Panc1 (cell line): ENCODE data around the gene DBT. TPM values are rescaled to one million over a fixed set of nuclear protein-coding genes. Genes with fewer than 3 reads are reported as not detected.

Source experiments
- ATAC-seq: fragments of 200-7000 bp; cut with Tn5 transposase; 2 replicates; pipeline ENCODE4 v1.9.1; 2020; ENCODE audit warnings: mild to moderate bottlenecking, moderate library complexity
- BruUV-seq: library from RNA; stranded (reverse); fragments of 400-500 nt; replicated peaks from 2 replicates; lab custom pipeline; 2021; lab: Mats Ljungman, UMichigan
- CTCF ChIA-PET: fragments of 300-600 bp; sonication (Branson Sonifier 250); formaldehyde crosslinking; loops from one replicate; lab custom pipeline; 2022; ENCODE audit warnings: antibody characterized with exemption; lab: Charles Lee
- POLR2A ChIA-PET: fragments of 300-600 bp; sonication (Branson Sonifier 250); formaldehyde crosslinking; loops from one replicate; lab custom pipeline; 2022; ENCODE audit warnings: antibody characterized with exemption; lab: Charles Lee
- DNase-seq: peaks from one replicate; pipeline ENCODE4 v3.0.0-alpha.2; 2010; ENCODE audit warnings: low read depth, low spot score
- H3K27ac ChIP-seq: 2 replicates; pipeline ENCODE4 v1.5.1; 2011; ENCODE audit warnings: mild to moderate bottlenecking, low read length, inconsistent platforms
- H3K27me3 ChIP-seq: fragments of 200-500 bp; sonication (Bioruptor generic); 2 replicates; pipeline ENCODE4 v1.6.0; 2014; ENCODE audit warnings: low read length, inconsistent platforms; ENCODE audit not compliant: control insufficient read depth, insufficient read depth
- H3K36me3 ChIP-seq: fragments of 200-500 bp; sonication (Bioruptor generic); 2 replicates; pipeline ENCODE4 v1.5.1; 2014; ENCODE audit warnings: inconsistent platforms, mild to moderate bottlenecking, low read length, moderate library complexity; ENCODE audit not compliant: control insufficient read depth, insufficient read depth
- H3K4me1 ChIP-seq: 2 replicates; pipeline ENCODE4 v1.5.1; 2011; ENCODE audit warnings: inconsistent platforms, mild to moderate bottlenecking, low read length, moderate library complexity; ENCODE audit not compliant: control insufficient read depth, insufficient read depth
- H3K4me3 ChIP-seq, 2 experiments: 2 replicates each; pipeline ENCODE4 v1.5.1; 2011 to 2012; ENCODE audit warnings: low read depth in 2 of 2, low read length in 2 of 2, mild to moderate bottlenecking in 2 of 2, inconsistent platforms in 1 of 2, moderate library complexity in 1 of 2
- H3K9me3 ChIP-seq: fragments of 200-500 bp; sonication (Bioruptor generic); 2 replicates; pipeline ENCODE4 v1.5.1; 2014; ENCODE audit warnings: low read depth, mild to moderate bottlenecking, inconsistent platforms, low read length, moderate library complexity; ENCODE audit not compliant: control insufficient read depth, insufficient read depth
- POLR2AphosphoS5 ChIP-seq: IDR thresholded peaks from 2 replicates; pipeline ENCODE4 v1.6.1; 2012; ENCODE audit warnings: mild to moderate bottlenecking, low read depth, low read length, moderate library complexity
- SIN3A ChIP-seq: IDR thresholded peaks from 2 replicates; pipeline ENCODE4 v1.6.1; 2012; ENCODE audit warnings: low read depth, mild to moderate bottlenecking, low read length, moderate library complexity, borderline replicate concordance; ENCODE audit not compliant: insufficient read depth
- TCF7L2 ChIP-seq: IDR thresholded peaks from 2 replicates; pipeline ENCODE4 v1.6.1; 2011; ENCODE audit warnings: mild to moderate bottlenecking, low read depth, low read length, inconsistent platforms
- in situ Hi-C: cut with HindIII; loops from 2 replicates; pipeline ENCODE4 v1.10.0; 2016; ENCODE audit warnings: low sequenced_read_pairs, low pct_unique_long_range_greater_than_20kb
- intact Hi-C: fragments of 100-400 bp; cut with micrococcal nuclease; formaldehyde crosslinking; loops from one replicate; pipeline ENCODE4 v1.10.0; 2022; ENCODE audit not compliant: unreplicated experiment
- total RNA-seq: library from RNA; stranded (reverse); gene quantifications from one replicate; pipeline ENCODE4 v1.2.1, GENCODE V29; 2021; ENCODE audit not compliant: unreplicated experiment
- TF ChIP-seq, protein P1 (sequence below): fragments of 450-650 bp; IDR thresholded peaks from 2 replicates; pipeline ENCODE4 v1.5.1; 2017; ENCODE audit warnings: mild to moderate bottlenecking
- TF ChIP-seq, protein P2 (sequence below), 2 experiments: IDR thresholded peaks; 2 replicates each; pipeline ENCODE4 v1.6.1; 2011 to 2012; ENCODE audit warnings: low read depth in 2 of 2, control low read depth in 1 of 2, low read length in 1 of 2, mild to moderate bottlenecking in 1 of 2, moderate library complexity in 1 of 2; ENCODE audit not compliant: insufficient read depth in 1 of 2

The DBT gene
- total RNA-seq, 1 experiment from 2014 or later = 5.2 TPM

DNA sequence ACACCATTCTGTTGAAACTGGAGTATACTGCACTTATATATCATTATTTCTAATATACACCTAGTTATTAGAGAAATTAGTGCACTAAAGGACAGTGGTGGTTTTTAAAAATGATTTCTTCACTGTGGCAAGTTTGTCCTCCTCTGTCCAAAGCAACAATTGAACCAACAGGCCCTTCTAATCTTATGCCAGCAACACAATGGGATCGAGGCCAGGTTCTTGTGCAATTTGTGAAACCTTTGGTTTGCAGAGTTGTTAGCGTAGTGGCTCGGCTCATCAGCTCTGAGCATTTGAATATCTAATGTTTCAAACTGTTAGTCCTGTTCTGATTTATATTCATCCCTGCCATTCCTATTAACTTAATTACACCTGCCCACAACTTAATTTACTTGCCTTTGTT lies 61.7 kb downstream of the DBT start:
- H3K9me3 ChIP-seq = no peaks in the 10 kb centered on the region
- CTCF ChIA-PET = no interaction called here
- TSS peak; percentile 37 for BruUV-seq
- H3K27me3 ChIP-seq = no peaks in the 10 kb centered on the region
- TF ChIP-seq TCF7L2 (no peak), POLR2AphosphoS5 (no peak), SIN3A (no peak)
- TF ChIP-seq, protein P1, sequence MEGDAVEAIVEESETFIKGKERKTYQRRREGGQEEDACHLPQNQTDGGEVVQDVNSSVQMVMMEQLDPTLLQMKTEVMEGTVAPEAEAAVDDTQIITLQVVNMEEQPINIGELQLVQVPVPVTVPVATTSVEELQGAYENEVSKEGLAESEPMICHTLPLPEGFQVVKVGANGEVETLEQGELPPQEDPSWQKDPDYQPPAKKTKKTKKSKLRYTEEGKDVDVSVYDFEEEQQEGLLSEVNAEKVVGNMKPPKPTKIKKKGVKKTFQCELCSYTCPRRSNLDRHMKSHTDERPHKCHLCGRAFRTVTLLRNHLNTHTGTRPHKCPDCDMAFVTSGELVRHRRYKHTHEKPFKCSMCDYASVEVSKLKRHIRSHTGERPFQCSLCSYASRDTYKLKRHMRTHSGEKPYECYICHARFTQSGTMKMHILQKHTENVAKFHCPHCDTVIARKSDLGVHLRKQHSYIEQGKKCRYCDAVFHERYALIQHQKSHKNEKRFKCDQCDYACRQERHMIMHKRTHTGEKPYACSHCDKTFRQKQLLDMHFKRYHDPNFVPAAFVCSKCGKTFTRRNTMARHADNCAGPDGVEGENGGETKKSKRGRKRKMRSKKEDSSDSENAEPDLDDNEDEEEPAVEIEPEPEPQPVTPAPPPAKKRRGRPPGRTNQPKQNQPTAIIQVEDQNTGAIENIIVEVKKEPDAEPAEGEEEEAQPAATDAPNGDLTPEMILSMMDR = no peak
- TF ChIP-seq, protein P2, sequence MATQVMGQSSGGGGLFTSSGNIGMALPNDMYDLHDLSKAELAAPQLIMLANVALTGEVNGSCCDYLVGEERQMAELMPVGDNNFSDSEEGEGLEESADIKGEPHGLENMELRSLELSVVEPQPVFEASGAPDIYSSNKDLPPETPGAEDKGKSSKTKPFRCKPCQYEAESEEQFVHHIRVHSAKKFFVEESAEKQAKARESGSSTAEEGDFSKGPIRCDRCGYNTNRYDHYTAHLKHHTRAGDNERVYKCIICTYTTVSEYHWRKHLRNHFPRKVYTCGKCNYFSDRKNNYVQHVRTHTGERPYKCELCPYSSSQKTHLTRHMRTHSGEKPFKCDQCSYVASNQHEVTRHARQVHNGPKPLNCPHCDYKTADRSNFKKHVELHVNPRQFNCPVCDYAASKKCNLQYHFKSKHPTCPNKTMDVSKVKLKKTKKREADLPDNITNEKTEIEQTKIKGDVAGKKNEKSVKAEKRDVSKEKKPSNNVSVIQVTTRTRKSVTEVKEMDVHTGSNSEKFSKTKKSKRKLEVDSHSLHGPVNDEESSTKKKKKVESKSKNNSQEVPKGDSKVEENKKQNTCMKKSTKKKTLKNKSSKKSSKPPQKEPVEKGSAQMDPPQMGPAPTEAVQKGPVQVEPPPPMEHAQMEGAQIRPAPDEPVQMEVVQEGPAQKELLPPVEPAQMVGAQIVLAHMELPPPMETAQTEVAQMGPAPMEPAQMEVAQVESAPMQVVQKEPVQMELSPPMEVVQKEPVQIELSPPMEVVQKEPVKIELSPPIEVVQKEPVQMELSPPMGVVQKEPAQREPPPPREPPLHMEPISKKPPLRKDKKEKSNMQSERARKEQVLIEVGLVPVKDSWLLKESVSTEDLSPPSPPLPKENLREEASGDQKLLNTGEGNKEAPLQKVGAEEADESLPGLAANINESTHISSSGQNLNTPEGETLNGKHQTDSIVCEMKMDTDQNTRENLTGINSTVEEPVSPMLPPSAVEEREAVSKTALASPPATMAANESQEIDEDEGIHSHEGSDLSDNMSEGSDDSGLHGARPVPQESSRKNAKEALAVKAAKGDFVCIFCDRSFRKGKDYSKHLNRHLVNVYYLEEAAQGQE (IDR thresholded peaks at IDR 0.05; ENCODE audit: insufficient read depth in 1 of 2, low read depth in 2 of 2, low read length in 1 of 2) = no peak
- no peaks in the 10 kb centered on the region for H3K4me1 ChIP-seq
- DNase-seq = no peak
- in situ Hi-C loops (no loop called here), intact Hi-C loops (no loop called here)
- no peaks in the 10 kb centered on the region for H3K36me3 ChIP-seq
- ATAC-seq = no peak
- no peak overlapping the region for H3K4me3 ChIP-seq
- no peak overlapping the region for H3K27ac ChIP-seq
- POLR2A ChIA-PET = no interaction called here

GRCh38 chr1:100184536-100184935 lies 65.1 kb downstream of the DBT start:
- ATAC-seq (no peak), DNase-seq (no peak)
- CTCF ChIA-PET = no interaction called here
- no peak overlapping the region for H3K4me3 ChIP-seq
- TF ChIP-seq, protein P2 (IDR thresholded peaks at IDR 0.05; ENCODE audit: insufficient read depth in 1 of 2, low read depth in 2 of 2, low read length in 1 of 2) = no peak
- TF ChIP-seq, protein P1 = no peak
- no peak for TF ChIP-seq POLR2AphosphoS5
- TF ChIP-seq SIN3A = no peak
- no peak for TF ChIP-seq TCF7L2
- H3K9me3 ChIP-seq = no peaks in the 10 kb centered on the region
- intact Hi-C loops = no loop called here
- H3K27ac ChIP-seq = no peak overlapping the region
- H3K27me3 ChIP-seq = no peaks in the 10 kb centered on the region
- H3K4me1 ChIP-seq = no peaks in the 10 kb centered on the region
- H3K36me3 ChIP-seq = no peaks in the 10 kb centered on the region
- in situ Hi-C loops = no loop called here
- BruUV-seq = no TSS peak
- POLR2A ChIA-PET = no interaction called here
